Type B pancreatic cell (in vitro differentiated cells): ENCODE data around the gene KIF7. TPM values are rescaled to one million over a fixed set of nuclear protein-coding genes. Genes with fewer than 3 reads are reported as not detected.
A peak's percentile ranks its signal among the peaks of the same experiment; 100 is the strongest.

ENCODE experiments used
- DNase-seq: peaks from one replicate; pipeline ENCODE4 v3.0.0; 2021; ENCODE audit warnings: mixed read lengths; ENCODE audit not compliant: unreplicated experiment; ENCODE audit errors: extremely low spot score
- H3K27ac Mint-ChIP-seq: 2 replicates; pipeline ENCODE4 v1.8.0; 2021; ENCODE audit warnings: mild to moderate bottlenecking, mixed read lengths
- H3K27me3 Mint-ChIP-seq: 2 replicates; pipeline ENCODE4 v1.8.0; 2021; ENCODE audit warnings: mixed read lengths
- H3K36me3 Mint-ChIP-seq: 2 replicates; pipeline ENCODE4 v1.8.0; 2021; ENCODE audit warnings: mixed read lengths
- H3K4me1 Mint-ChIP-seq: one replicate; pipeline ENCODE4 v1.8.0; 2021; ENCODE audit warnings: mixed read lengths; ENCODE audit not compliant: unreplicated experiment
- H3K4me3 Mint-ChIP-seq: 2 replicates; pipeline ENCODE4 v1.8.0; 2021; ENCODE audit warnings: mild to moderate bottlenecking, mixed read lengths
- H3K9me3 Mint-ChIP-seq: 2 replicates; pipeline ENCODE4 v1.8.0; 2021; ENCODE audit warnings: mixed read lengths
- total RNA-seq: library from RNA; stranded (reverse); gene quantifications from 2 replicates; pipeline ENCODE4 v1.2.1, GENCODE V29; 2021; ENCODE audit warnings: low replicate concordance
- TF ChIP-seq, protein P1 (sequence below): fragments of 200-600 bp; sonication (generic); conservative IDR thresholded peaks from 2 replicates; pipeline ENCODE4 v1.5.0; 2021; ENCODE audit warnings: antibody characterized with exemption, mild to moderate bottlenecking

KIF7 gene
- total RNA-seq, 1 donor from 2014 or later: 15.5 TPM

- peaks cover 4% of the 10 kb centered on the region for H3K27me3 Mint-ChIP-seq
- H3K27ac Mint-ChIP-seq: no peak overlapping the region
- TF ChIP-seq, protein P1, sequence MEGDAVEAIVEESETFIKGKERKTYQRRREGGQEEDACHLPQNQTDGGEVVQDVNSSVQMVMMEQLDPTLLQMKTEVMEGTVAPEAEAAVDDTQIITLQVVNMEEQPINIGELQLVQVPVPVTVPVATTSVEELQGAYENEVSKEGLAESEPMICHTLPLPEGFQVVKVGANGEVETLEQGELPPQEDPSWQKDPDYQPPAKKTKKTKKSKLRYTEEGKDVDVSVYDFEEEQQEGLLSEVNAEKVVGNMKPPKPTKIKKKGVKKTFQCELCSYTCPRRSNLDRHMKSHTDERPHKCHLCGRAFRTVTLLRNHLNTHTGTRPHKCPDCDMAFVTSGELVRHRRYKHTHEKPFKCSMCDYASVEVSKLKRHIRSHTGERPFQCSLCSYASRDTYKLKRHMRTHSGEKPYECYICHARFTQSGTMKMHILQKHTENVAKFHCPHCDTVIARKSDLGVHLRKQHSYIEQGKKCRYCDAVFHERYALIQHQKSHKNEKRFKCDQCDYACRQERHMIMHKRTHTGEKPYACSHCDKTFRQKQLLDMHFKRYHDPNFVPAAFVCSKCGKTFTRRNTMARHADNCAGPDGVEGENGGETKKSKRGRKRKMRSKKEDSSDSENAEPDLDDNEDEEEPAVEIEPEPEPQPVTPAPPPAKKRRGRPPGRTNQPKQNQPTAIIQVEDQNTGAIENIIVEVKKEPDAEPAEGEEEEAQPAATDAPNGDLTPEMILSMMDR: no peak
- peaks cover 12% of the 10 kb centered on the region for H3K4me1 Mint-ChIP-seq
- peaks cover 8% of the 10 kb centered on the region for H3K36me3 Mint-ChIP-seq
- no peak overlapping the region for H3K4me3 Mint-ChIP-seq
- DNase-seq: no peak
- no peaks in the 10 kb centered on the region for H3K9me3 Mint-ChIP-seq
Measured at GRCh38 chr15:89649716-89650115, 5.6 kb downstream of the KIF7 start.

- Mint-ChIP-seq H3K27ac (no peak overlapping the region), H3K36me3 (peaks cover 8% of the 10 kb centered on the region), H3K9me3 (no peaks in the 10 kb centered on the region), H3K4me3 (no peak overlapping the region), H3K4me1 (peaks cover 7% of the 10 kb centered on the region), H3K27me3 (no peaks in the 10 kb centered on the region)
- no peak for DNase-seq
- TF ChIP-seq, protein P1: no peak
Measured at GRCh38 chr15:89649013-89649625, 6.1 kb downstream of the KIF7 start.

DNA sequence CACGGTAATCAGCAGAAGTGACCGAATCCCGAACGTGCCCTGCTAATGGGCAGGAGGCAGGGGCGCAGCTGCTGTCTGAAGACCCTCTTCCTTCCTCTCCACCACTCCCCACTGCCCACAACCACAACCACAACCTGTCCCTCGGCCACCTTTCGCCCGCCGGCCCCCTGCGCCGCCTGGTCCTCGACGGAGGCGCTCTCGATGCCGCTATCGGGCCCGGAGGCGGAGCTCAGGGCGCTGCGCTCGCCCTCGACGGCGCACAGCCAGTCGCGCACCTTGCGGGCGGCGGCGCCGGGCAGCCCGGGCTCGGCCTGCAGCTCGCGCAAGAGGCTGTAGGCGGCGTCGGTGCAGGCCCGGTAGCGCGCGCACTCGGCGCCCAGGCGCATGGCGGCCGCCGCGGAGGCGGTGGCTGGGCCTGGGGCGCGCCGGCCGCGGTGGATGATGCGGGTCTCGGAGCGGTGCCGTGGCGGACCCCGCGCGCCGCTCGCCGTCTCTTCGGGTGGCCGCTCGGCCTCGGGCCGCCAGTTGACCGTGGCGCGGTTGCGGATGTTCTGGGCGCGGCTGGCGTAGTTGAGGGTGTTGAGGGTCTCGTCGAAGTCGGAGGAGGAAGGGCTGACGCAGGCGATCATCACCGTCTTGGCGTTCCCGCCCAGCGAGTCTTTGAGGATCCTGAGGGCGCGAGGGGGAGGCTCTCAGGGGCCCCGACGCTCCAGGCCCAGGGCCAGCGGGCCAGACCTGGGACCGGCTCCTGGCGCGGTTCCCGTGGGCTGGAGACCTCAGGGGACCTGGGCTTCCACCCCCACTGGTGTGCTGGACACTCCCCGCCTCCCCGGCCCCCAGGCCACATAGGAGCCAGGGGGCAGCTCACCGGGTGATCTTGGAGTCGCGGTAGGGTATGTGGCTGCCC, 6.9 kb downstream of the KIF7 start:
- H3K27ac Mint-ChIP-seq: no peak overlapping the region
- H3K27me3 Mint-ChIP-seq: no peaks in the 10 kb centered on the region
- H3K9me3 Mint-ChIP-seq: no peaks in the 10 kb centered on the region
- no peak overlapping the region for H3K4me3 Mint-ChIP-seq
- TF ChIP-seq, protein P1: no peak
- H3K4me1 Mint-ChIP-seq: peaks cover 7% of the 10 kb centered on the region
- DNase-seq: no peak
- H3K36me3 Mint-ChIP-seq: peaks cover 8% of the 10 kb centered on the region

GRCh38 chr15:89647191-89647851, 7.9 kb downstream of the KIF7 start:
- peak; percentile 86 for DNase-seq
- H3K36me3 Mint-ChIP-seq: peaks cover 8% of the 10 kb centered on the region
- no peak overlapping the region for H3K27ac Mint-ChIP-seq
- H3K4me3 Mint-ChIP-seq: no peak overlapping the region
- no peaks in the 10 kb centered on the region for H3K9me3 Mint-ChIP-seq
- no peaks in the 10 kb centered on the region for H3K27me3 Mint-ChIP-seq
- peaks cover 4% of the 10 kb centered on the region for H3K4me1 Mint-ChIP-seq
- TF ChIP-seq, protein P1: peak; percentile 90

DNA sequence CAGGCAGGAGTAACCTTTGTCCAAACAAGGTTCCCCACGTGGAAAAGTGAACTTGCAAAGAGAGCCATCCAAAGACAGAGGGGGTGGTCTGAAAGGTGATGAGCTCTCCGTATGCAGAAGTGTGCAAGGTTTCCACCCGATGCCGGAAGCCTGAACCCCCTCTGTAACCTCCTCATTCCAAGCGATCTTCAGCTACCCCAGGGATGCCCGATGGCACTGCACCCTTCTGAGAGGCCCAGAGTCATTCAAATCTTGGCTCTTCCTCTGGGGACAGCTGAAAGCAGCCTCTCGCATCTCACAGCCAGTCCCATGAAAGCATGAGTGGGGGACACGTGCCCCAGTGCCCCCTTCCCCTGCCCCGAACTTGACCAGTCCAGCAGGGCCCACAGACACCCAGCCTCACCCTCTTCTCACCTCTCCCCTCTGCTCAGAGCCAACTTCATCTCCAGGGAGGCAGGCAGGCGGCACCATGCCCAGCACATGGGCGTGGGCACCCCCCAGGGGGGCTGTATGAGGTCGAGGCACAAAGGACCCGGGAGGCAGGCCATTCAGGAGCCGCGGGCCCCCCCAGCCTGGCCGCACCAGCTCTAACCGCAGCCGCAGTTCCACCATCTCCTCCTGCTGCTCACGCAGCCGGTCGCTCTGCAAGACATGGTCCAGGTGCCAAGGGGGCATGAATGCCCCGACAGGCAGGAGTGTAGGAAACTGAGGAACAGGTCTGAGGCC, 8.7 kb downstream of the KIF7 start:
- TF ChIP-seq, protein P1: no peak
- Mint-ChIP-seq H3K36me3 (peaks cover 7% of the 10 kb centered on the region), H3K27me3 (no peaks in the 10 kb centered on the region), H3K27ac (no peak overlapping the region), H3K4me3 (no peak overlapping the region), H3K9me3 (no peaks in the 10 kb centered on the region), H3K4me1 (peaks cover 4% of the 10 kb centered on the region)
- no peak for DNase-seq
